Smooth muscle cell (in vitro differentiated cells): ENCODE data around the gene VPS13C. TPM values are rescaled to one million over a fixed set of nuclear protein-coding genes. Genes with fewer than 3 reads are reported as not detected.

Experiments used
- DNase-seq: peaks from one replicate; lab custom pipeline; 2025; ENCODE audit not compliant: unreplicated experiment; lab: John Stamatoyannopoulos, UW
- H2AFZ ChIP-seq: fragments of 200-600 bp; sonication (generic); 2 replicates; pipeline ENCODE4 v1.6.0; 2016; ENCODE audit warnings: antibody characterized with exemption, low read depth, mild to moderate bottlenecking
- H3F3A ChIP-seq: fragments of 200-600 bp; sonication (generic); 2 replicates; pipeline ENCODE4 v1.6.0; 2017; ENCODE audit warnings: antibody characterized with exemption, low read depth
- H3K27ac ChIP-seq: fragments of 200-600 bp; sonication (generic); 2 replicates; pipeline ENCODE4 v1.5.1; 2016; ENCODE audit warnings: low read depth, mild to moderate bottlenecking
- H3K27me3 ChIP-seq: fragments of 200-600 bp; sonication (generic); 2 replicates; pipeline ENCODE4 v1.6.1; 2016; ENCODE audit warnings: low read depth, mild to moderate bottlenecking
- H3K36me3 ChIP-seq: fragments of 200-600 bp; sonication (generic); 2 replicates; pipeline ENCODE4 v1.5.1; 2016; ENCODE audit warnings: low read depth
- H3K4me1 ChIP-seq: fragments of 200-600 bp; sonication (generic); 2 replicates; pipeline ENCODE4 v1.5.1; 2016; ENCODE audit warnings: low read depth
- H3K4me2 ChIP-seq: fragments of 200-600 bp; sonication (generic); 2 replicates; pipeline ENCODE4 v1.6.0; 2016; ENCODE audit warnings: mild to moderate bottlenecking
- H3K4me3 ChIP-seq: fragments of 200-600 bp; sonication (generic); 2 replicates; pipeline ENCODE4 v1.5.1; 2016; ENCODE audit warnings: mild to moderate bottlenecking
- H3K79me2 ChIP-seq: fragments of 200-600 bp; sonication (generic); 2 replicates; pipeline ENCODE4 v1.6.0; 2016; ENCODE audit warnings: low read depth, mild to moderate bottlenecking
- H3K9ac ChIP-seq: fragments of 200-600 bp; sonication (generic); 2 replicates; pipeline ENCODE4 v1.6.0; 2016; ENCODE audit warnings: low read depth
- H3K9me3 ChIP-seq: fragments of 200-600 bp; sonication (generic); replicated peaks from 2 replicates; pipeline ENCODE4 v1.5.1; 2016; ENCODE audit warnings: low read depth
- H4K20me1 ChIP-seq: fragments of 200-600 bp; sonication (generic); 2 replicates; pipeline ENCODE4 v1.6.0; 2016; ENCODE audit warnings: low read depth
- WGBS: methylation state at CpG from one replicate; pipeline ENCODE4 v1.1.7; 2016; ENCODE audit warnings: low lambda C conversion rate; 5-methylcytosine and 5-hydroxymethylcytosine counted together
- polyA plus RNA-seq: library from polyadenylated mRNA; unstranded; fragments of >200 nt; fragmentation: Nextera tagmentation; extraction: Ambion mirVana; gene quantifications from 2 replicates; pipeline ENCODE4 v1.2.1, GENCODE V29; 2016
- total RNA-seq: library from RNA; depleted of rRNA; stranded (reverse); fragments of >200 nt; gene quantifications from 2 replicates; pipeline ENCODE4 v1.2.3, GENCODE V29; 2014
- TF ChIP-seq, protein P1 (sequence below): fragments of 200-600 bp; sonication (generic); IDR thresholded peaks from 2 replicates; pipeline ENCODE4 v1.5.1; 2017; ENCODE audit warnings: borderline replicate concordance, mild to moderate bottlenecking, antibody characterized with exemption; ENCODE audit not compliant: insufficient read depth, poor library complexity, severe bottlenecking

Gene VPS13C
- total and polyA plus RNA-seq, 2 experiments from 2014 or later = 2.8 to 33.8 TPM

DNA sequence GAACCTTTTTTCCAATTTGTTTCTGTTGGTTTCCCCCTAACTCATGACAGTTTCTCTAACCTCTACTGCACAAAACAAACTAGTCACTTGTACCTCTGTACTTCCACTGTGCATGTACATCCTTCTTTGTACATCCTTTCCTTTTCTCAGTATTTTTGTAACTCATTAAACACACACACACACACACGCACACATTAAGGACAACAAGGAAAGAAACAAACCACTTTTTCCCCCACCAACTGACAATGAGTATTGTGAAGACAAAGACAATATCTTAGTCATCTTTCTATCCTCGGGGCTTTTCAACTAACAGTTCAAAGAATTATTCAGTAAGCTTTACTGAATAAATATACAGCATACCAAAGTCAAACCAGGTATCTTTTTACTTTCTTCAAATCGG, 170.5 kb downstream of the VPS13C start:
- TF ChIP-seq, protein P1, sequence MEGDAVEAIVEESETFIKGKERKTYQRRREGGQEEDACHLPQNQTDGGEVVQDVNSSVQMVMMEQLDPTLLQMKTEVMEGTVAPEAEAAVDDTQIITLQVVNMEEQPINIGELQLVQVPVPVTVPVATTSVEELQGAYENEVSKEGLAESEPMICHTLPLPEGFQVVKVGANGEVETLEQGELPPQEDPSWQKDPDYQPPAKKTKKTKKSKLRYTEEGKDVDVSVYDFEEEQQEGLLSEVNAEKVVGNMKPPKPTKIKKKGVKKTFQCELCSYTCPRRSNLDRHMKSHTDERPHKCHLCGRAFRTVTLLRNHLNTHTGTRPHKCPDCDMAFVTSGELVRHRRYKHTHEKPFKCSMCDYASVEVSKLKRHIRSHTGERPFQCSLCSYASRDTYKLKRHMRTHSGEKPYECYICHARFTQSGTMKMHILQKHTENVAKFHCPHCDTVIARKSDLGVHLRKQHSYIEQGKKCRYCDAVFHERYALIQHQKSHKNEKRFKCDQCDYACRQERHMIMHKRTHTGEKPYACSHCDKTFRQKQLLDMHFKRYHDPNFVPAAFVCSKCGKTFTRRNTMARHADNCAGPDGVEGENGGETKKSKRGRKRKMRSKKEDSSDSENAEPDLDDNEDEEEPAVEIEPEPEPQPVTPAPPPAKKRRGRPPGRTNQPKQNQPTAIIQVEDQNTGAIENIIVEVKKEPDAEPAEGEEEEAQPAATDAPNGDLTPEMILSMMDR = no peak
- DNase-seq = no peak
- H3F3A ChIP-seq = no peaks in the 10 kb centered on the region
- no peak overlapping the region for H3K27ac ChIP-seq
- H2AFZ ChIP-seq = no peak overlapping the region
- 86% methylated on average over 3 of the region's 3 CpGs for WGBS
- peaks cover 21% of the 10 kb centered on the region for H3K36me3 ChIP-seq
- no peaks in the 10 kb centered on the region for H3K79me2 ChIP-seq
- no peak overlapping the region for H3K9ac ChIP-seq
- peaks cover 12% of the 10 kb centered on the region for H3K9me3 ChIP-seq
- H3K4me2 ChIP-seq = no peak overlapping the region
- no peaks in the 10 kb centered on the region for H4K20me1 ChIP-seq
- H3K27me3 ChIP-seq = no peaks in the 10 kb centered on the region
- H3K4me1 ChIP-seq = no peaks in the 10 kb centered on the region
- no peak overlapping the region for H3K4me3 ChIP-seq

DNA sequence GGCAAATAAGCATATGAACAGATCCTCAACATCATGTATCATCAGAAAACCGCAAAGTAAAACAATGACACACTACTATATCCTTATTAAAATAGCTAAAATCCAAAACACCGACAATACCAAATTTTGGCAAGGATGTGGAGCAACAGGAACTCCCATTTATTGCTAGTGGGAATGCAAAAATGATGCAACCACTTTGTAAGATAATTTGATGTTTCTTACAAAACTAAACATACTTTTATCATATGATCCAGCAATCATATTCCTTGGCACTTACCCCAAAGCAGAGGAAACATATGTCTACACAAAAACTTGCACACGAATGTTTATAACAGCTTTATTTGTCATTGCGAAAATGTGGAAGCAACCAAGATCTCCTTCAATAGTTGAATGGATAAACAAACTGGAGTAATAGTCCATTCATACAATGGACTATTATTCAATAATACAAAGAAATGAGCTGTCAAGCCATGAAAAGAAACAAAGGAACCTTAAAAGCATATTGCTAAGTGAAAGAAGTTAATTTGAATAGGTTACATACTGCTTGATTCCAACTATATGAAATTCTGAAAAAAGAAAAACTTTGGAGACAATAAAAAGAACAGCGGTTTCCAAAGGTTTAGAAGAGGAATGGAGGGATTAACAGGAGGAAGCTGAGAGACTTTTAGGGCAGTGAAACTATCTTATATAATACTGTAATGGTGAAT, 172.0 kb downstream of the VPS13C start:
- Histone ChIP-seq H4K20me1 (no peaks in the 10 kb centered on the region), H3K27ac (no peak overlapping the region), H3K9me3 (peaks cover 6% of the 10 kb centered on the region), H3F3A (no peaks in the 10 kb centered on the region), H3K79me2 (no peaks in the 10 kb centered on the region), H3K4me3 (no peak overlapping the region), H3K9ac (no peak overlapping the region), H3K4me2 (no peak overlapping the region), H3K4me1 (no peaks in the 10 kb centered on the region), H2AFZ (no peak overlapping the region), H3K36me3 (peaks cover 7% of the 10 kb centered on the region), H3K27me3 (no peaks in the 10 kb centered on the region)
- DNase-seq = no peak
- TF ChIP-seq, protein P1 = no peak
- 97% methylated on average over 5 of the region's 5 CpGs for WGBS

DNA sequence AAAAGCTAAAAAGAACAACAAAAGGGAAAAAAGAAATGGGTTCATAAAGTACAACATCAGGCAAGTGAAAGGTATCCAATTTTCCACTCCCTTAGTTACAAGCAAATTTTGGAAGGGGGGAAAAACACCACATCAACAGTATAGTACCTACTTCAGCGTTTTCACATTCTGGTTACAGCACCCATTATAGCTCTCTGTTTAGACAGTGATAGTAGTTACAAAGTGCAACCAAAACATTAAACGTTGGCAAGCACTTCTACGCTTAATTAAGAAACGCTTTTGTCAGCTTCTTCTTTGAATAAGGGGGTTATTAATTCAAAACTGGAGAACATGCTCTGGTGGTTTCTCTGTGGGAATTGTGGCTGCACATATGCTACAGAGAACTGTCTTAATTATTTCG, 180.2 kb downstream of the VPS13C start:
- Histone ChIP-seq H3K9me3 (no peaks in the 10 kb centered on the region), H3F3A (no peaks in the 10 kb centered on the region), H3K36me3 (no peaks in the 10 kb centered on the region), H3K4me2 (no peak overlapping the region), H3K9ac (no peak overlapping the region), H4K20me1 (no peaks in the 10 kb centered on the region), H3K4me1 (no peaks in the 10 kb centered on the region), H3K79me2 (no peaks in the 10 kb centered on the region), H3K27ac (no peak overlapping the region), H2AFZ (no peak overlapping the region), H3K27me3 (no peaks in the 10 kb centered on the region), H3K4me3 (no peak overlapping the region)
- WGBS = 90% methylated on average over 5 of the region's 5 CpGs
- TF ChIP-seq, protein P1 = no peak
- DNase-seq = no peak

DNA sequence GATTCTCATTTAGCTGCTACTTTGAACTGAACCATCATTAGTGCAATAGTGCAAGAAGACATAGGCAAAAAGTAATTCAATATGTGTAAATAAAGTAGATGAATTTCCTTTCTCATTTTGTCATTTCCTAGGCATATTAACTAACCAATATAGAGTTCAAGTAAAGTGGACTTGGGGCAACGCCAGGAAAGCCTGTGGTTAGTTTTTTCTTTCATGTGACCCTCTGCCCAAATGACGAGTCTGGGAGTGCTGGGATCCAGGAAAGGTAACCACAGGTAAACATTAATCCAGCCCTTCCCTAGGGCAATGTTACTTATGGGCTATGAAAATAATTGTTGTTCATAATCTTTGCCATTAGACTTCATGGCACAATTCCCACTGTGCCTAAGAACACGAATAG, 181.0 kb downstream of the VPS13C start:
- H2AFZ ChIP-seq = no peak overlapping the region
- H3K4me1 ChIP-seq = no peaks in the 10 kb centered on the region
- no peaks in the 10 kb centered on the region for H3K27me3 ChIP-seq
- H3K4me3 ChIP-seq = no peak overlapping the region
- H3K9ac ChIP-seq = no peak overlapping the region
- WGBS = 89% methylated on average over 3 of the region's 3 CpGs
- no peaks in the 10 kb centered on the region for H3F3A ChIP-seq
- H4K20me1 ChIP-seq = no peaks in the 10 kb centered on the region
- no peaks in the 10 kb centered on the region for H3K79me2 ChIP-seq
- TF ChIP-seq, protein P1 = no peak
- DNase-seq = no peak
- no peaks in the 10 kb centered on the region for H3K36me3 ChIP-seq
- no peak overlapping the region for H3K4me2 ChIP-seq
- no peaks in the 10 kb centered on the region for H3K9me3 ChIP-seq
- H3K27ac ChIP-seq = no peak overlapping the region
